ENCODE measurements around the gene TPM1.

DNA sequence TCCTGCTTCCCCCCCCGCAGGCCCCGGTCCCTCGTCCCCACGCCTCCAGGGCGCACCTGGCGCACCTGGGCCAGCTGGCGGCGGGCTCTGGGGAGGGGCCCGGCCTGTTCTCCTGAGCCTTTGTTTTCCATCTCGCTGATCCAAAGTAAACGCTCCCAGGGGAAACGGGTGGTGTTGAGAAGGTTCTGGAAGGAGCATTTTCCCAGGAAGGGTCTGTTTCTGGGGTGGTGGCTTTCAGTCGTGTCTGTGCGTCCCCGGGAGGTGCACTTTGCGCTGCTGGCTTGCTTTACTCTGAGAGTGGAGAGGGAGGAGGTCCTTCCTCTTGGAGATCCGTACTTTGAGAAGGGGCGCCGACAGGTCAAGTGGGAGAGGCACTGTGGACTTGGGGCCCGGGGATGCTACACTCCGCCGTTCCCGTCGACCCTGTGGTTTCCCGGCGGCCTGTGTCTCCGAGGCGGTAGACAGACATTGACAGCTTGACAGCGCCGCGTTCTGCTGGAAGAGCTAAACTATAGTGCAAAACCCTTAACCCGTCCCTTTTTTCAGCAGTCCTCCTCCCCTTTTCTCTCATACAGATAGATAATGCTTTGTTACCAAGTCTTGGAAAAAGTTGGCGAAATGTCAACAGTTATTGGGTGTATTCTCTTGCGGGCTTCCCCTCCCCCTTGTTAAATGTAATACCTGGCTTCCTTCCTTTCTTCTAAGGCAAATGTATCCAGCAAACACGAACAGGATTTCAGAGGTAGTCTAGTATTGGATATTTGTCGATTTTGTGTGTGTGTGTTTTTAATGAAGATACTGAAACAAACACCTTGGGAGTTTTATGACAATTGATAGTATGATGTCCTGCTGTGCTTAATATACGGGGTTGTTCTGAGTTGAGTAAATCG lies 6.5 kb downstream of the TPM1 start:
- TF ChIP-seq, protein P1, sequence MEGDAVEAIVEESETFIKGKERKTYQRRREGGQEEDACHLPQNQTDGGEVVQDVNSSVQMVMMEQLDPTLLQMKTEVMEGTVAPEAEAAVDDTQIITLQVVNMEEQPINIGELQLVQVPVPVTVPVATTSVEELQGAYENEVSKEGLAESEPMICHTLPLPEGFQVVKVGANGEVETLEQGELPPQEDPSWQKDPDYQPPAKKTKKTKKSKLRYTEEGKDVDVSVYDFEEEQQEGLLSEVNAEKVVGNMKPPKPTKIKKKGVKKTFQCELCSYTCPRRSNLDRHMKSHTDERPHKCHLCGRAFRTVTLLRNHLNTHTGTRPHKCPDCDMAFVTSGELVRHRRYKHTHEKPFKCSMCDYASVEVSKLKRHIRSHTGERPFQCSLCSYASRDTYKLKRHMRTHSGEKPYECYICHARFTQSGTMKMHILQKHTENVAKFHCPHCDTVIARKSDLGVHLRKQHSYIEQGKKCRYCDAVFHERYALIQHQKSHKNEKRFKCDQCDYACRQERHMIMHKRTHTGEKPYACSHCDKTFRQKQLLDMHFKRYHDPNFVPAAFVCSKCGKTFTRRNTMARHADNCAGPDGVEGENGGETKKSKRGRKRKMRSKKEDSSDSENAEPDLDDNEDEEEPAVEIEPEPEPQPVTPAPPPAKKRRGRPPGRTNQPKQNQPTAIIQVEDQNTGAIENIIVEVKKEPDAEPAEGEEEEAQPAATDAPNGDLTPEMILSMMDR (IDR thresholded peaks at IDR 0.05) = no peak
- TF ChIP-seq ZFX (IDR thresholded peaks at IDR 0.05; ENCODE audit: borderline replicate concordance) = no peak
